GM18526 (cell line): Measurements from ENCODE around the gene DPEP2NB.
A peak's percentile ranks its signal among the peaks of the same experiment; 100 is the strongest.
"Not testable (repeated sequence)": the region's sequence is repeated elsewhere in the genome, so short reads cannot be mapped to it uniquely, and the experiment has no call there.

Source experiments
- POLR2A ChIP-seq: IDR thresholded peaks from 3 replicates; pipeline ENCODE4 v1.6.1; 2011; ENCODE audit not compliant: insufficient read length; ENCODE audit errors: extremely low read depth

Gene DPEP2NB

GRCh38 chr16:68022728-68023537, 7.2 kb upstream of the DPEP2NB start, which contains the start of the genes DDX28 and DUS2:
Gene DDX28, minus strand, starts transcription at chr16:68023232. Its CDS starts 30 bp downstream, at chr16:68023202.
Gene DUS2, plus strand, starts transcription at chr16:68023284. Its CDS starts 14,740 bp downstream, at chr16:68038024.
- peak; percentile 79 for TF ChIP-seq POLR2A

GRCh38 chr16:68022278-68022727, 6.6 kb upstream of the DPEP2NB start:
- no peak for TF ChIP-seq POLR2A

DNA sequence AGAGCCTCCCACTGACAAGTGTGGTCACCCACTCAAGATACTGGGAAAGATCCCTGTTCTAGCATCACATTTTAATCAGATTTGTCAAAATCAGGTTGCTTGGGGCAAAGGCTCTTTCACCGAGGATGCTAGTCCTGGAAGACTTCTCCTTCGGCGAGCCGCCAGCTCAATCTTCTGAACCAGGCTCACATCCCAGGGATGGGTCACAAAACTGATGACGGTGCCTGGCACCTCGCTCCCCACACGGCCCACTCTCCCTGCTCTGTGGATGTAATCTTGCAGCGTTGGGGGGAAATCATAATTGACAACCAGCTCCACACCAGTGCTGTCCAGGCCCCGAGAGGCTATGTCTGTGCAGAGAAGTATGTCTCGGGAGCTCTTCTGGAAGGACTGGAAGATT, 5.8 kb upstream of the DPEP2NB start:
- no peak for TF ChIP-seq POLR2A

DNA sequence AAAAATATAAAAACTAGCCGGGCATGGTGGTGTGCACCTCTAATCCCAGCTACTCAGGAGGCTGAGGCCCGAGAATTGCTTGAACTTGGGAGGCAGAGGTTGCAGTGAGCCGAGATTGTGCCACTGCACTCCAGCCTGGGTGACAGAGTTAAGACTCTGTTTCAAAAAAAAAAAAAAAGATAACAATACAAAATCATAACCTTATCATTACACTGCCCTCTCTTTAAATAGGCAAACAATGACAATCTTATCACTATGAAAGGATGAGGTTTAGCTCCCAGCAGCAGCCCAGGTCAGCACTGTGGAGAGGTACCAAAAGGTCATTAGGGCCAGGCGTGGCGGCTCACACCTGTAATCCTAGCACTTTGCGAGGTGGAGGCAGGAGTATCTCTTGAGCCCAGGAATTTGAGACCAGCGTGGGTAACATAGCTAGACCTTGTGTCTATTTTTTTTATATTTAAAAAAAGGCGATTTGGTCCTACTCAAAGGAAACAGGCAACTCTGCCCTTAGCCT, 3.5 kb upstream of the DPEP2NB start:
- TF ChIP-seq POLR2A, result no peak

DNA sequence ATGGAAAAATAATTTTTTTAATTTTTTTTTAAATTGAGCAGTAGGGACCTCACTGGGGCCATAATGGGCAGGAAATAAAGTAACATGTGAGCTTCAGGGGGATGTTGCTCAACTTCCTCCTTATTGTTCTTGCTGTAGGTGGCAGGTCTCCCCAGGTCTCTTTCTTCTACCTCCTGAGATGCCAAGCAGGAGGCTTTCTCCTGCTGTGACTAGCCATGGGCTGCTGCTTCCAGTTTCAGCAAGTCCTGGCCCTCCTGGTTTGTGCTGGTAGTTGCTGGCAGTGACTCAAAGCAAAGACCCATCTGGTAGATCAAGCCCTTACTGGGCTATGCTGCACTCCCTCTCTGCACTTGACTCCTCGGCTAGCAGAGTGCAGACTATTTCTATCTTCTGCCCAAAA, 2.3 kb downstream of the DPEP2NB start:
- no peak for TF ChIP-seq POLR2A

DNA sequence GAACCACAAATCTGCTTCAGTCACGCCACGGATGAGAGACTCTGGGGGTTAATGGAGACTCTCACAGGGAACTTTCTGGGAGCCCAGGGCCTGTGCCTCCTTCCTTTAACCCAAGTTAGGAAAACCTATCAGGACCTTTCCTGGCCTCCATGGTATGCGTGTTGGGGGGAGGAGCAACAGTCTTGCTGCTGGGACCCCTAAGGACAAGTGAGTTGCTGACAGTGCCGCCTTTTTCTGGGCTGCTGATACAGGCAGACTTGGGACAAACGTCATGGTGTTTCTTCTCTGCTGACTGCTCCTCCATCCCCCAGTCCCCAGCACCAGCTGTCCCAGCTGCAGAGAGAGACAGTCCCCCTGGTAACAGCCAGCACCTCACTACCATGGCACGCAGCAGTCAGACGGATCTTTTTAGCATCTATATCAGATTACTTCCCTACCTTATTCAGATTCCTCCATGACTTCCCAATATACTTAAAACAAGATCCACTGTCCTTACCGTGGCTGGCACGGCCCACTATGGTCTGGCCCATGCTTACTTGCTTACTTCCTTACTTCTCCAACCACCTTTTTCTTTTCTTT, 6.5 kb downstream of the DPEP2NB start:
- no peak for TF ChIP-seq POLR2A

GRCh38 chr16:68005786-68006286, 9.9 kb downstream of the DPEP2NB start:
- no peak for TF ChIP-seq POLR2A

GRCh38 chr16:68005211-68005610, 10.5 kb downstream of the DPEP2NB start:
- TF ChIP-seq POLR2A, result no peak

DNA sequence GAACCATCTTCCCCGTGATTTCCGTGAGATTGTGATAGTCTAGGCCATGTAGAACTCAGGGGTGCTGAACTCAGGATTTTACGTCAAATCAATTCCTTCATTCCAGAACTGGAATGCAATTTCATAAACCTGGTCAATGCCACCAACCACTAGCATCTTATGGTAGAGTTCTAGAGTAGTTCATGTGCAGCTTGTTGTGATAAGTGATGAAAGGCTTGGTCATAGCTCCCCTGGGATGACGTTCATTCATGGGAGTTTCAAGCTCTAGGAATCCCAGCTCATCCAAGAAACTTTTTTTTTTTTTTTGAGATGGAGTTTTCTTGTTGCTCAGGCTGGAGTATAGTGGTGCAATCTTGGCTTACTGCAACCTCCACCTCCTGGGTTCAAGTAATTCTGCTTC, 12.7 kb downstream of the DPEP2NB start:
- no peak for TF ChIP-seq POLR2A

GRCh38 chr16:68000450-68000849, 15.3 kb downstream of the DPEP2NB start:
- TF ChIP-seq POLR2A, result no peak

DNA sequence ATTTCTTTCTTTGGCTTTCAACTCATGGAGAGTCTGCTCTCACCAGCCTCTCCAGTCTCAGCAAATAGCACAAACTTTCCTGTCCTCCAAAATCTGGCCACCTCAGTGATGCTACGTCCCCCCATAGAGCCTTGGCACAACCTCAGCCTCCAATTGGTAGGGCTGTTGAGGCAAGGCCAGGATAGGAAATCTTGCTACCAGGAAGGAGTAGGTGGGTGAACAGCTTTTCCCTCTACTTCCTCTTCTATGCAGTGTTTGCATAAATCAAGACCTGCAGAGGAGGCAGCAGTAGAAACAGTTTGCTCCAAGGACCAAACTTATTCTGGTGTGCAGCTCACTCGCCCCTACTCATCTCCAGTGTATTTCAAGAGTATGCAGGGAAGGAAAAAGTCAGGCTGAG, 15.7 kb downstream of the DPEP2NB start:
- TF ChIP-seq POLR2A, result no peak

DNA sequence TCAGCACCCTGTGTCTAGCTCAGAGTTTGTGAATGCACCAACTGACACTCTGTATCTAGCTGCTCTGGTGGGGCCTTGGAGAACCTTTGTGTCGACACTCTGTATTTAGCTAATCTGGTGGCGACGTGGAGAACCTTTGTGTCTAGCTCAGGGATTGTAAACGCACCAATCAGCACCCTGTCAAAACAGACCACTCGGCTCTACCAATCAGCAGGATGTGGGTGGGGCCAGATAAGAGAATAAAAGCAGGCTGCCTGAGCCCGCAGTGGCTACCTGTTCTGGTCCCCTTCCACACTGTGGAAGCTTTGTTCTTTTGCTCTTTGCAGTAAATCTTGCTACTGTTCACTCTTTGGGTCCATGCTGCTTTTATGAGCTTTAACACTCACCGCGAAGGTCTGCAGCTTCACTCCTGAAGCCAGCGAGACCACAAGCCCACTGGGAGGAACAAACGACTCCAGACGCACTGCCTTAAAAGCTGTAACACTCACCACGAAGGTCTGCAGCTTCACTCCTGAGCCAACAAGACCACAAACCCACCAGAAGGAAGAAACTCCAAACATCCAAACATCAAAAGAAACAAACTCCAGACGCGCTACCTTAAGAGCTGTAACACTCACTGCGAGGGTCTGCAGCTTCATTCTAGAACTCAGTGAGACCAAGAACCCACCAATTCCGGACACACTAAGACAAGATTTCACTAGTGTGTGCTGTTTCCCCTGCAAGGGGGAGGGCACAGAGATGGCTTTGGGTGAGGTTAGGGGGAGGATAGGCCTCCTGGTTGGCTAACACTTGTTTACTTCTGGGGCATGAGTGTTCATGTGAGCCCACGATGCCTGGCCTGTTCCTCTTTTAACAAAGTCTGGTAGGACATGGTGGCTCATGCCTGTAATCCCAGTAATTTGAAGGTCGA, 16.7 kb downstream of the DPEP2NB start, which contains the start of gene DPEP2:
TSS of gene DPEP2 (minus strand) at position 706 of the 910 bp plus-strand sequence. CDS start 6,272 bp downstream, outside the sequence.
- TF ChIP-seq POLR2A, result not testable (repeated sequence)

- no peak for TF ChIP-seq POLR2A
Observed at GRCh38 chr16:67996666-67997065, 19.0 kb downstream of the DPEP2NB start.

GRCh38 chr16:67995423-67995822, 20.3 kb downstream of the DPEP2NB start:
- TF ChIP-seq POLR2A, result no peak
